Suprapubic skin (tissue), 4 donors: ENCODE results near the gene ANKRD44. TPM values are rescaled to one million over a fixed set of nuclear protein-coding genes. Genes with fewer than 3 reads are reported as not detected.

Source experiments
- DNase-seq, 2 donors: peaks; one replicate each; pipeline ENCODE4 v3.0.0-alpha.2; 2019; ENCODE audit warnings: low spot score in 2 of 2
- H3K27ac ChIP-seq: fragments of 200-600 bp; sonication (generic); one replicate; pipeline ENCODE4 v1.5.1; 2019
- H3K27me3 ChIP-seq: fragments of 200-600 bp; sonication (generic); one replicate; pipeline ENCODE4 v1.5.1; 2019
- H3K36me3 ChIP-seq: fragments of 200-600 bp; sonication (generic); one replicate; pipeline ENCODE4 v1.5.1; 2019
- H3K4me1 ChIP-seq: fragments of 200-600 bp; sonication (generic); one replicate; pipeline ENCODE4 v1.5.1; 2019
- H3K4me3 ChIP-seq: fragments of 200-600 bp; sonication (generic); one replicate; pipeline ENCODE4 v1.5.1; 2019; ENCODE audit warnings: mild to moderate bottlenecking
- H3K9me3 ChIP-seq: fragments of 200-600 bp; sonication (generic); one replicate; pipeline ENCODE4 v1.5.1; 2019
- EP300 ChIP-seq: sonication (generic); formaldehyde crosslinking; IDR thresholded peaks from one replicate; pipeline ENCODE4 v1.6.1; 2017; ENCODE audit warnings: antibody characterized with exemption
- POLR2A ChIP-seq, 2 donors: fragments of 450-650 bp; IDR thresholded peaks; one replicate each; pipeline ENCODE4 v1.6.1; 2017; ENCODE audit warnings: antibody characterized with exemption in 2 of 2, mild to moderate bottlenecking in 2 of 2, moderate library complexity in 2 of 2
- POLR2AphosphoS5 ChIP-seq, 3 donors: sonication (generic); formaldehyde crosslinking; IDR thresholded peaks; one replicate each; pipeline ENCODE4 v1.6.1; 2017; ENCODE audit warnings: antibody characterized with exemption in 3 of 3
- WGBS: methylation state at CpG from one replicate; pipeline ENCODE4 v1.1.5; 2018; 5-methylcytosine and 5-hydroxymethylcytosine counted together
- total RNA-seq, 4 donors: library from RNA; depleted of rRNA; stranded (reverse); fragments of >200 nt; gene quantifications; one replicate each; pipeline ENCODE4 v1.1.0, GENCODE V29; 2016
- TF ChIP-seq, protein P1 (sequence below), 2 donors: fragments of 200-600 bp in 1 of 2; fragments of 450-650 bp in 1 of 2; sonication (generic) in 1 of 2; IDR thresholded peaks; one replicate each; pipeline ENCODE4 v1.5.1; 2016 to 2019; ENCODE audit warnings: antibody characterized with exemption in 2 of 2, mild to moderate bottlenecking in 1 of 2, moderate library complexity in 1 of 2

ANKRD44 gene
- total RNA-seq, 4 donors from 2014 or later, result 6.3 to 34.4 (median 17.8) TPM

GRCh38 chr2:197183355-197183754 is 127.2 kb downstream of the ANKRD44 start:
- no peaks in the 10 kb centered on the region for H3K36me3 ChIP-seq
- no peak overlapping the region for H3K4me3 ChIP-seq
- DNase-seq, result no peak
- no peaks in the 10 kb centered on the region for H3K27me3 ChIP-seq
- no peak overlapping the region for H3K27ac ChIP-seq
- peaks cover 7% of the 10 kb centered on the region for H3K4me1 ChIP-seq
- TF ChIP-seq, protein P1, sequence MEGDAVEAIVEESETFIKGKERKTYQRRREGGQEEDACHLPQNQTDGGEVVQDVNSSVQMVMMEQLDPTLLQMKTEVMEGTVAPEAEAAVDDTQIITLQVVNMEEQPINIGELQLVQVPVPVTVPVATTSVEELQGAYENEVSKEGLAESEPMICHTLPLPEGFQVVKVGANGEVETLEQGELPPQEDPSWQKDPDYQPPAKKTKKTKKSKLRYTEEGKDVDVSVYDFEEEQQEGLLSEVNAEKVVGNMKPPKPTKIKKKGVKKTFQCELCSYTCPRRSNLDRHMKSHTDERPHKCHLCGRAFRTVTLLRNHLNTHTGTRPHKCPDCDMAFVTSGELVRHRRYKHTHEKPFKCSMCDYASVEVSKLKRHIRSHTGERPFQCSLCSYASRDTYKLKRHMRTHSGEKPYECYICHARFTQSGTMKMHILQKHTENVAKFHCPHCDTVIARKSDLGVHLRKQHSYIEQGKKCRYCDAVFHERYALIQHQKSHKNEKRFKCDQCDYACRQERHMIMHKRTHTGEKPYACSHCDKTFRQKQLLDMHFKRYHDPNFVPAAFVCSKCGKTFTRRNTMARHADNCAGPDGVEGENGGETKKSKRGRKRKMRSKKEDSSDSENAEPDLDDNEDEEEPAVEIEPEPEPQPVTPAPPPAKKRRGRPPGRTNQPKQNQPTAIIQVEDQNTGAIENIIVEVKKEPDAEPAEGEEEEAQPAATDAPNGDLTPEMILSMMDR (IDR thresholded peaks at IDR 0.05), result no peak
- no peak for TF ChIP-seq POLR2AphosphoS5 (IDR thresholded peaks at IDR 0.05)
- H3K9me3 ChIP-seq, result no peaks in the 10 kb centered on the region

DNA sequence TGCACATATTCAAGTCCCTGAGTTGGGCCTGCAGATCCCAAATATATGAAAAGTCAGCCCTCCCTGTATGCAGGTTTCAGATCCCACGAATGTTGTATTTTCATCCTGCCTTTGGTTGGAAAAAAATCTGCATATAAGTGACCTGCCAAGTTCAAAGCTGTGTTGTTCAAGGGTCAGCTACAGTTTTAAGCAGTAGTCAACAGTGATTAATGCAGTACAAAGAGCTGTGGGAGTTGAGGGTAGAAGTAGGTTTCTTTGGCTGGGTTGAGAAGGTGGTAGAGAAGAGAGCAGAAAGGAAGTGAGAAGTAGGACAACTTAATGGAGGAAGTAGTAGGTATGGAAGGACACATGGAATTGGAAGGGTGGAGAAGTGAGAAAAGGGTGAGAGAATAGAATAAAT is 127.9 kb downstream of the ANKRD44 start:
- DNase-seq, result no peak
- Histone ChIP-seq H3K36me3 (no peaks in the 10 kb centered on the region), H3K9me3 (no peaks in the 10 kb centered on the region), H3K4me1 (peaks cover 7% of the 10 kb centered on the region), H3K27ac (no peak overlapping the region), H3K4me3 (no peak overlapping the region), H3K27me3 (no peaks in the 10 kb centered on the region)
- WGBS, result 90% methylated on average over 1 of the region's 1 CpG
- TF ChIP-seq EP300, result no peak
- no peak for TF ChIP-seq POLR2A (IDR thresholded peaks at IDR 0.05)
- TF ChIP-seq POLR2AphosphoS5 (IDR thresholded peaks at IDR 0.05), result no peak
- TF ChIP-seq, protein P1 (IDR thresholded peaks at IDR 0.05), result no peak

- Histone ChIP-seq H3K9me3 (no peaks in the 10 kb centered on the region), H3K27me3 (no peaks in the 10 kb centered on the region), H3K36me3 (no peaks in the 10 kb centered on the region), H3K4me3 (no peak overlapping the region), H3K27ac (no peak overlapping the region), H3K4me1 (peaks cover 7% of the 10 kb centered on the region)
- WGBS, result 68% methylated on average over 5 of the region's 5 CpGs
- no peak for DNase-seq
- TF ChIP-seq POLR2A (IDR thresholded peaks at IDR 0.05), result no peak
- TF ChIP-seq POLR2AphosphoS5 (IDR thresholded peaks at IDR 0.05), result no peak
- TF ChIP-seq, protein P1 (IDR thresholded peaks at IDR 0.05), result no peak
- TF ChIP-seq EP300, result no peak
These were observed 129.1 kb downstream of the ANKRD44 start for GRCh38 chr2:197181491-197181890.

GRCh38 chr2:197179744-197180498 is 130.7 kb downstream of the ANKRD44 start:
- no peak for TF ChIP-seq POLR2A (IDR thresholded peaks at IDR 0.05)
- TF ChIP-seq, protein P1 (IDR thresholded peaks at IDR 0.05), result no peak
- TF ChIP-seq POLR2AphosphoS5 (IDR thresholded peaks at IDR 0.05), result no peak
- no peak for TF ChIP-seq EP300
- Histone ChIP-seq H3K36me3 (no peaks in the 10 kb centered on the region), H3K27ac (no peak overlapping the region), H3K4me1 (peaks cover 4% of the 10 kb centered on the region), H3K4me3 (no peak overlapping the region), H3K9me3 (no peaks in the 10 kb centered on the region), H3K27me3 (no peaks in the 10 kb centered on the region)
- 54% methylated on average over 12 of the region's 12 CpGs for WGBS
- no peak for DNase-seq

- H3K27me3 ChIP-seq, result no peaks in the 10 kb centered on the region
- H3K27ac ChIP-seq, result no peak overlapping the region
- H3K4me3 ChIP-seq, result no peak overlapping the region
- TF ChIP-seq POLR2A (IDR thresholded peaks at IDR 0.05) (no peak), POLR2AphosphoS5 (IDR thresholded peaks at IDR 0.05) (no peak), EP300 (no peak)
- TF ChIP-seq, protein P1 (IDR thresholded peaks at IDR 0.05), result no peak
- H3K36me3 ChIP-seq, result no peaks in the 10 kb centered on the region
- no peak for DNase-seq
- 0% methylated on average over 1 of the region's 1 CpG for WGBS
- no peaks in the 10 kb centered on the region for H3K9me3 ChIP-seq
- no peaks in the 10 kb centered on the region for H3K4me1 ChIP-seq
These were observed 134.1 kb downstream of the ANKRD44 start for GRCh38 chr2:197176522-197176921.
